Naive thymus-derived CD8-positive, alpha-beta T cell (primary cell): ENCODE measurements around the gene ATP8A2. TPM values are rescaled to one million over a fixed set of nuclear protein-coding genes. Genes with fewer than 3 reads are reported as not detected.
"Not testable (repeated sequence)": the region's sequence is repeated elsewhere in the genome, so short reads cannot be mapped to it uniquely, and the experiment has no call there.

Source experiments
- ATAC-seq, 2 donors: fragments of 150-1000 bp; cut with Tn5 transposase in 1 of 2; sonication (Bioruptor Pico), chemical (Tn5 transposase) in 1 of 2; 1 replicate in 1 of 2; 2 replicates in 1 of 2; pipeline ENCODE4 v1.10.0; 2021; ENCODE audit warnings: mild to moderate bottlenecking in 2 of 2, moderate library complexity in 2 of 2
- POLR2A ChIA-PET: fragments of 350-600 bp; sonication (Branson Sonifier 250); formaldehyde crosslinking; loops from one replicate; lab custom pipeline; 2021; ENCODE audit warnings: antibody characterized with exemption; lab: Charles Lee
- DNase-seq, 10 donors: peaks; one replicate each; pipeline versions ENCODE4 v3.0.0 to v3.0.0-alpha.2; 2020 to 2022
- H3K27ac Mint-ChIP-seq, 10 donors: one replicate each; pipeline ENCODE4 v1.8.0; 2020 to 2022; ENCODE audit warnings: mild to moderate bottlenecking in 10 of 10, mixed read lengths in 10 of 10, moderate library complexity in 4 of 10, inconsistent platforms in 1 of 10
- H3K27me3 Mint-ChIP-seq, 5 donors: one replicate each; pipeline ENCODE4 v1.8.0; 2021 to 2022; ENCODE audit warnings: mixed read lengths in 5 of 5
- H3K36me3 Mint-ChIP-seq, 3 donors: one replicate each; pipeline ENCODE4 v1.8.0; 2020 to 2022; ENCODE audit warnings: mixed read lengths in 3 of 3, mild to moderate bottlenecking in 2 of 3, inconsistent platforms in 1 of 3
- H3K4me1 Mint-ChIP-seq, 4 donors: one replicate each; pipeline ENCODE4 v1.8.0; 2021 to 2022; ENCODE audit warnings: mixed read lengths in 4 of 4
- H3K4me3 Mint-ChIP-seq, 10 donors: one replicate each; pipeline ENCODE4 v1.8.0; 2020 to 2022; ENCODE audit warnings: mild to moderate bottlenecking in 10 of 10, mixed read lengths in 10 of 10, moderate library complexity in 6 of 10, inconsistent platforms in 1 of 10
- H3K9me3 Mint-ChIP-seq, 9 donors: one replicate each; pipeline ENCODE4 v1.8.0; 2020 to 2022; ENCODE audit warnings: mixed read lengths in 9 of 9, mild to moderate bottlenecking in 3 of 9, inconsistent platforms in 1 of 9, moderate library complexity in 1 of 9
- polyA plus RNA-seq, 3 donors: library from polyadenylated mRNA; unstranded; fragments of 300-500 nt; fragmentation: Illumina TruSeq; gene quantifications; one replicate each; pipeline ENCODE4 v1.2.3, GENCODE V29; 2021
- total RNA-seq, 8 experiments: library from RNA in 2 of 8; stranded (reverse) in 2 of 8; gene quantifications; one replicate each; pipeline ENCODE4 v1.2.3 and lab custom pipeline; 2021 to 2026

ATP8A2 gene
- total and polyA plus RNA-seq, 5 experiments from 2014 or later: 0.69 to 3.8 (median 2.9) TPM

GRCh38 chr13:26069642-26070041 lies 697.9 kb downstream of the ATP8A2 start:
- POLR2A ChIA-PET, DNase-seq, H3K9me3 Mint-ChIP-seq, H3K4me3 Mint-ChIP-seq, H3K27ac Mint-ChIP-seq, ATAC-seq, H3K4me1 Mint-ChIP-seq, H3K36me3 Mint-ChIP-seq: not testable (repeated sequence)
- H3K27me3 Mint-ChIP-seq: peaks cover 7 to 39% (median 17%) of the 10 kb centered on the region in 5 donors

- H3K4me3 Mint-ChIP-seq: no peak overlapping the region
- H3K9me3 Mint-ChIP-seq: no peaks in the 10 kb centered on the region
- H3K27me3 Mint-ChIP-seq: peaks cover 13 to 54% (median 28%) of the 10 kb centered on the region in 5 donors
- DNase-seq: no peak
- ATAC-seq: no peak
- POLR2A ChIA-PET: no interaction called here
- no peak overlapping the region for H3K27ac Mint-ChIP-seq
- no peaks in the 10 kb centered on the region for H3K36me3 Mint-ChIP-seq
- H3K4me1 Mint-ChIP-seq: peaks cover 0 to 2% (median 0%) of the 10 kb centered on the region in 4 donors
These were observed 699.9 kb downstream of the ATP8A2 start for GRCh38 chr13:26071691-26072090.

GRCh38 chr13:26072335-26072734 lies 700.6 kb downstream of the ATP8A2 start:
- DNase-seq (peak in 3 of 10 donors; percentile 9 to 14 (median 11)), ATAC-seq (peak; percentile 37 to 59)
- H3K27me3 Mint-ChIP-seq: peaks cover 14 to 60% (median 32%) of the 10 kb centered on the region in 5 donors
- H3K27ac Mint-ChIP-seq, H3K36me3 Mint-ChIP-seq, POLR2A ChIA-PET, H3K4me3 Mint-ChIP-seq, H3K9me3 Mint-ChIP-seq, H3K4me1 Mint-ChIP-seq: not testable (repeated sequence)

- no peak for ATAC-seq
- no peak for DNase-seq
These were observed 702.9 kb downstream of the ATP8A2 start for GRCh38 chr13:26074706-26075105.

More at GRCh38 chr13:26074706-26075105, 702.9 kb downstream of the ATP8A2 start:
- no peaks in the 10 kb centered on the region for H3K36me3 Mint-ChIP-seq
- H3K4me1 Mint-ChIP-seq: peaks cover 0 to 2% (median 0%) of the 10 kb centered on the region in 4 donors
- no peaks in the 10 kb centered on the region for H3K9me3 Mint-ChIP-seq
- H3K27ac Mint-ChIP-seq: no peak overlapping the region
- no peak overlapping the region for H3K4me3 Mint-ChIP-seq
- peaks cover 19 to 46% (median 34%) of the 10 kb centered on the region in 5 donors for H3K27me3 Mint-ChIP-seq
- POLR2A ChIA-PET: no interaction called here

Other genes with a start within 250 kb of the ATP8A2 start
- not detected for gene AMER2, start 199.7 kb upstream of the ATP8A2 start, total RNA-seq
- under 1 TPM in 1 of 3 donors, not detected in 2; 0.14 TPM for gene AMER2, start 199.7 kb upstream of the ATP8A2 start, polyA plus RNA-seq
- gene MTMR6, start 84.5 kb upstream of the ATP8A2 start, total RNA-seq: 10 to 100 TPM; 17.5 to 19.7 TPM
- 10 to 100 TPM; 15.0 to 15.3 (median 15.0) TPM for gene MTMR6, start 84.5 kb upstream of the ATP8A2 start, polyA plus RNA-seq
- gene NUP58, start 70.3 kb upstream of the ATP8A2 start, total RNA-seq: 10 to 100 TPM; 39.5 to 39.8 TPM
- gene NUP58, start 70.3 kb upstream of the ATP8A2 start, polyA plus RNA-seq: 10 to 100 TPM; 12.6 to 14.1 (median 13.6) TPM